ENCODE measurements around the gene ZCCHC24. TPM values are rescaled to one million over a fixed set of nuclear protein-coding genes. Genes with fewer than 3 reads are reported as not detected.

The ZCCHC24 gene
- polyA plus RNA-seq, 1 of the 3 experiments (the other 2 are of a cell fraction), result 15.8 TPM

- TF ChIP-seq FOXJ3 (CRISPR knock-in tag; IDR thresholded peaks at IDR 0.05), result no peak
- no peak for TF ChIP-seq ZBTB33 (IDR thresholded peaks at IDR 0.05; ENCODE audit: borderline replicate concordance, low read depth)
- no peak for TF ChIP-seq SMC3 (IDR thresholded peaks at IDR 0.05; ENCODE audit: low read depth, low read length)
- 17% methylated on average over 1 of the region's 1 CpG for WGBS (ENCODE audit: low lambda C conversion rate)
- H3K9me3 ChIP-seq, result no peaks in the 10 kb centered on the region
- H3K9me2 ChIP-seq, result no peaks in the 10 kb centered on the region
- H3K9ac ChIP-seq, result no peak overlapping the region
- peak overlapping the region; percentile 64; the same call in 1 of the 2 replicates for H3K4me2 ChIP-seq
- no peaks in the 10 kb centered on the region for H3K27me3 ChIP-seq (ENCODE audit: insufficient read depth)
- peak overlapping the region in 1 of 2 experiments; percentile 59; a peak in 2 of 4 replicates for H3K27ac ChIP-seq (ENCODE audit: low read depth in 2 of 2, low read length in 1 of 2)
- H3K4me3 ChIP-seq (ENCODE audit: low read depth in 2 of 2, low read length in 1 of 2), result no peak overlapping the region
- peaks cover 5 to 48% of the 10 kb centered on the region in 2 experiments; a peak in 3 of 4 replicates for H3K4me1 ChIP-seq (ENCODE audit: control insufficient read depth in 1 of 2, insufficient read depth in 2 of 2, low read depth in 1 of 2, low read length in 1 of 2)
- ChIA-PET CTCF (interaction anchor here (1.2 to 2.9 kb wide), 4 partner anchors 26 to 67 kb away, joined by 5 to 10 read pairs (median 6); no protein-coding TSS in a partner anchor), POLR2A (no interaction called here)
- DNase-seq, result no peak
- peaks cover 63% of the 10 kb centered on the region for H4K20me1 ChIP-seq (ENCODE audit: insufficient read depth)
- peaks cover 11% of the 10 kb centered on the region for H3F3A ChIP-seq (replicated peaks; ENCODE audit: insufficient read depth)
- peaks cover 77% of the 10 kb centered on the region for H3K79me2 ChIP-seq (ENCODE audit: insufficient read depth)
- H3K36me3 ChIP-seq (replicated peaks in 1 of 2; ENCODE audit: control insufficient read depth in 1 of 2, insufficient read depth in 2 of 2, low read length in 1 of 2), result no peaks in the 10 kb centered on the region
- no peak overlapping the region for H2AFZ ChIP-seq (ENCODE audit: low read depth)
Measured at GRCh38 chr10:79441433-79441832, 4.0 kb downstream of the ZCCHC24 start.

- peaks cover 14 to 59% of the 10 kb centered on the region in 2 experiments; a peak in 3 of 4 replicates for H3K4me1 ChIP-seq (ENCODE audit: control insufficient read depth in 1 of 2, insufficient read depth in 2 of 2, low read depth in 1 of 2, low read length in 1 of 2)
- H3K36me3 ChIP-seq (replicated peaks in 1 of 2; ENCODE audit: control insufficient read depth in 1 of 2, insufficient read depth in 2 of 2, low read length in 1 of 2), result no peaks in the 10 kb centered on the region
- H3K79me2 ChIP-seq (ENCODE audit: insufficient read depth), result peaks cover 89% of the 10 kb centered on the region
Measured at GRCh38 chr10:79440281-79440680, 5.1 kb downstream of the ZCCHC24 start.

More at GRCh38 chr10:79440281-79440680, 5.1 kb downstream of the ZCCHC24 start:
- Histone ChIP-seq H3K4me3 (ENCODE audit: low read depth in 2 of 2, low read length in 1 of 2) (no peak overlapping the region), H4K20me1 (ENCODE audit: insufficient read depth) (peaks cover 63% of the 10 kb centered on the region), H3K9me3 (no peaks in the 10 kb centered on the region), H3K4me2 (peak overlapping the region; percentile 64), H3K9me2 (no peaks in the 10 kb centered on the region), H2AFZ (ENCODE audit: low read depth) (no peak overlapping the region), H3K9ac (no peak overlapping the region), H3K27me3 (ENCODE audit: insufficient read depth) (no peaks in the 10 kb centered on the region), H3K27ac (ENCODE audit: low read depth in 2 of 2, low read length in 1 of 2) (peak overlapping the region in 1 of 2 experiments; percentile 59; a peak in 1 of 4 replicates), H3F3A (replicated peaks; ENCODE audit: insufficient read depth) (peaks cover 10% of the 10 kb centered on the region)
- ChIA-PET POLR2A (no interaction called here), CTCF (interaction anchor here (0.9 to 2.0 kb wide), 3 partner anchors 15 to 66 kb away, joined by 3 to 10 read pairs (median 5); no protein-coding TSS in a partner anchor)
- no peak for DNase-seq
- WGBS (ENCODE audit: low lambda C conversion rate), result 65% methylated on average over 2 of the region's 6 CpGs
- TF ChIP-seq FOXM1 (IDR thresholded peaks at IDR 0.05; ENCODE audit: low read depth) (no peak), GABPA (IDR thresholded peaks at IDR 0.05; ENCODE audit: low read depth) (no peak), IRF3 (IDR thresholded peaks at IDR 0.05; ENCODE audit: low read depth, low read length) (no peak), CTCF (IDR thresholded peaks at IDR 0.05) (no peak)

All from SK-N-SH (cell line).